ENCODE results near the gene FASTKD3. TPM values are rescaled to one million over a fixed set of nuclear protein-coding genes. Genes with fewer than 3 reads are reported as not detected.

FASTKD3 gene
- polyA plus RNA-seq, 1 donor = 19.2 TPM

Other genes with a start within 250 kb of the FASTKD3 start
- 0.75 TPM for gene CFAP90, start 17.9 kb downstream of the FASTKD3 start, polyA plus RNA-seq
- 48.1 TPM for gene MTRR, start 117 bp upstream of the FASTKD3 start, polyA plus RNA-seq